ENCODE data around the gene ARHGAP40.

DNA sequence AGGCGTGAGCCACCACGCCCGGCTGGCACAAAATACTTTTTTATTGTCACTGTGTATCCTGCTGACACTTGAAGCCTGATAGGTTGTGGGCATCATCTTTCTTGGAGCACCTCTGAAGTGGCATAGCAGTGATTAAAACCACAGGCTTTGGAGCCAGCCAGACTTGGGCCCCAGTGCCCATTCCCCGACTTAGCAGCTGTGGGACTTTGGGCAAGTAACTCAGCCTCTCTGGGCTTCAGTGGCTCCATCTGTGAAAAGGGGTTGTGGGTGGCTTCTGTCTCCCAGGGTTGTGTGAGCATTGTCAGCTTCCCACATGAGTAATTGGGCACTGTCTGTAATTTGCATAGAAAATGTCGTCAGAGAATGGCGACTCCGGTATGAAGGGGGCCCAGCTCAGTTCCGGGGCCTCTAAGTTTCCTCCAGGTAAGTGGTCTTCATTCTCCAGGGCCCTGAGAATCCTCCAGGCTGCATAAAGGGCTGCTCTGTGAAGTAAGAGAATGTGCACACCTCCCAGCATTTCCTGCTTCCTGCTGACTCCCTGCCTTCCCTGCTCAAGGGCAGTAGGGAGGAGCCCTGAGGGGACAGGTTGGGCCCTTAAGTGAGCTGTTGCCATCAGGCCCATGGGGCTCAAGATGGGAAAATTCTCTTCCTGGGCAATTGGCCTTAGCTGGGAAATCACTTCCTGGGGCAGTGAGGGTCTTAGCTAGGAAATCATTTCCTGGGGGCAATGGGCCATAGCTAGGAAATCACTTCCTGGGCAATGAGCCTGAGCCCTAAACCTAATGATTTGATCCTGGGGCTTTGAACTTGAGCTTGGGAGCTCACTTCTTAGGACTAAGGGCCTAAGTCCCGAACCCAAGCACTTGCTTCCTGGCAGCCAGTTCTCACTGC lies 27.2 kb downstream of the ARHGAP40 start:
- TF ChIP-seq, protein P1, sequence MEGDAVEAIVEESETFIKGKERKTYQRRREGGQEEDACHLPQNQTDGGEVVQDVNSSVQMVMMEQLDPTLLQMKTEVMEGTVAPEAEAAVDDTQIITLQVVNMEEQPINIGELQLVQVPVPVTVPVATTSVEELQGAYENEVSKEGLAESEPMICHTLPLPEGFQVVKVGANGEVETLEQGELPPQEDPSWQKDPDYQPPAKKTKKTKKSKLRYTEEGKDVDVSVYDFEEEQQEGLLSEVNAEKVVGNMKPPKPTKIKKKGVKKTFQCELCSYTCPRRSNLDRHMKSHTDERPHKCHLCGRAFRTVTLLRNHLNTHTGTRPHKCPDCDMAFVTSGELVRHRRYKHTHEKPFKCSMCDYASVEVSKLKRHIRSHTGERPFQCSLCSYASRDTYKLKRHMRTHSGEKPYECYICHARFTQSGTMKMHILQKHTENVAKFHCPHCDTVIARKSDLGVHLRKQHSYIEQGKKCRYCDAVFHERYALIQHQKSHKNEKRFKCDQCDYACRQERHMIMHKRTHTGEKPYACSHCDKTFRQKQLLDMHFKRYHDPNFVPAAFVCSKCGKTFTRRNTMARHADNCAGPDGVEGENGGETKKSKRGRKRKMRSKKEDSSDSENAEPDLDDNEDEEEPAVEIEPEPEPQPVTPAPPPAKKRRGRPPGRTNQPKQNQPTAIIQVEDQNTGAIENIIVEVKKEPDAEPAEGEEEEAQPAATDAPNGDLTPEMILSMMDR (IDR thresholded peaks at IDR 0.05) = no peak
- TF ChIP-seq POLR2A (IDR thresholded peaks at IDR 0.05) = no peak

Data from thyroid gland (tissue), 4 donors.